GM12864 (cell line): Measurements from ENCODE around the gene PDE3A.
"Not testable (repeated sequence)": the region's sequence is repeated elsewhere in the genome, so short reads cannot be mapped to it uniquely, and the experiment has no call there.

ENCODE experiments used
- DNase-seq: peaks from one replicate; pipeline ENCODE4 v3.0.0-alpha.2; 2011; ENCODE audit warnings: low read depth
- H3K4me3 ChIP-seq: 2 replicates; pipeline ENCODE4 v1.5.1; 2011; ENCODE audit warnings: mild to moderate bottlenecking, low read depth, low read length, control low read depth
- TF ChIP-seq, protein P1 (sequence below): IDR thresholded peaks from 2 replicates; pipeline ENCODE4 v1.5.1; 2011; ENCODE audit warnings: low read depth, mild to moderate bottlenecking, moderate library complexity, low read length, control low read depth, inconsistent platforms; ENCODE audit errors: missing control alignments

The PDE3A gene

DNA sequence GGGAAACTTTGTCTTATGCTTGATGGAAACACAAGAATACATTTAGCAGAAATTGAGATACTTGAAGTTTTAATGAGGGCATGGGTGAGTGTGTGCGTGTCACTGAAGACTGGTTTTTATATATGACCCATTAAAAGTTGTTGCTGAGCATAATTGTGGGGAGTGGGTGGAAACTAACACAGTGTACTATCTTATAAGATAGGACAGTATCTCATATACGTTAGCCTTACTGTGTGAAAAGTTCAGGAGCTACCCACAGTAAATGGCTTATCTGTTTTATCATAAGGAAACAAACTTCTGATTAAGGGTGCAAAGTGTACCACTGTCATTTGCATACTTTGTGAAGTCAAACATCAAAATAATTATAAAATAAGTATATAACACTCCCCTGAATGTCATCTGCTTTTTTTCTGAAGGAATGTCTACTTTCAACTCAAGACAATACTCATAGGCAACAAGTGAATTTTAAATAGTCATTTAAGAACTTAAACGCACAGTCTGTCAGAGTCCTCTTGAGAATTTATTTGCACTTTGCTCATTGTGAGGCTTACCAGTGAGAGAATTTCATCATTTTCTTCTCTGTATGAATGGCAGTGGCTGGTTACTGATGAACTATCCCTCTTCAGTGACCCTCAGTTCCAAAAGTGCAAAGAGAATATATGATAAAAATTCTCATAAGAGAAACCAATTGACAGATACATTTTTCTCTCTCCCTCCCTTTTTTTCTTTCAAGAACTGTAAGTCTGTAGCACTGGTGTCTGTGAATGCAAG lies 4.2 kb downstream of the PDE3A start:
- no peak for DNase-seq
- TF ChIP-seq, protein P1, sequence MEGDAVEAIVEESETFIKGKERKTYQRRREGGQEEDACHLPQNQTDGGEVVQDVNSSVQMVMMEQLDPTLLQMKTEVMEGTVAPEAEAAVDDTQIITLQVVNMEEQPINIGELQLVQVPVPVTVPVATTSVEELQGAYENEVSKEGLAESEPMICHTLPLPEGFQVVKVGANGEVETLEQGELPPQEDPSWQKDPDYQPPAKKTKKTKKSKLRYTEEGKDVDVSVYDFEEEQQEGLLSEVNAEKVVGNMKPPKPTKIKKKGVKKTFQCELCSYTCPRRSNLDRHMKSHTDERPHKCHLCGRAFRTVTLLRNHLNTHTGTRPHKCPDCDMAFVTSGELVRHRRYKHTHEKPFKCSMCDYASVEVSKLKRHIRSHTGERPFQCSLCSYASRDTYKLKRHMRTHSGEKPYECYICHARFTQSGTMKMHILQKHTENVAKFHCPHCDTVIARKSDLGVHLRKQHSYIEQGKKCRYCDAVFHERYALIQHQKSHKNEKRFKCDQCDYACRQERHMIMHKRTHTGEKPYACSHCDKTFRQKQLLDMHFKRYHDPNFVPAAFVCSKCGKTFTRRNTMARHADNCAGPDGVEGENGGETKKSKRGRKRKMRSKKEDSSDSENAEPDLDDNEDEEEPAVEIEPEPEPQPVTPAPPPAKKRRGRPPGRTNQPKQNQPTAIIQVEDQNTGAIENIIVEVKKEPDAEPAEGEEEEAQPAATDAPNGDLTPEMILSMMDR: no peak
- no peak overlapping the region for H3K4me3 ChIP-seq

DNA sequence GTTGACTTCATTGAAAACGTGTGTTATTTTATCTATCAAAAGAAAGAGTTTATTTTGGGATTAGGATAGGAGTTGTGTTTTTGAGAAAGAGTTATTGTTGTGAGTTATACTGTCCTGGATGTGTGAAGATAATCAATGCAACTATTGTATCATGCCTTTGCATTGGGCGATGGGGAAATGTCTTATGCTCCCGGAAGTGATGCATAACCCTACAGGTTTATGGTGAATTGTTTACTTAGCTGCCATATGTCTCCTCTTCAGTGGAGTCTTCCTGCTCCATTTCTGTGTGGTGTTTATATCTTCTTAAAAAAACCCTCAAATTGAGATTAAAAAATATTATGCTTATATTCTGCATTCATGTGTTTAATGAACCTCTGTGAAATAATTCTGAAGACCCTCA lies 6.5 kb downstream of the PDE3A start:
- no peak overlapping the region for H3K4me3 ChIP-seq
- TF ChIP-seq, protein P1: no peak
- DNase-seq: no peak

DNA sequence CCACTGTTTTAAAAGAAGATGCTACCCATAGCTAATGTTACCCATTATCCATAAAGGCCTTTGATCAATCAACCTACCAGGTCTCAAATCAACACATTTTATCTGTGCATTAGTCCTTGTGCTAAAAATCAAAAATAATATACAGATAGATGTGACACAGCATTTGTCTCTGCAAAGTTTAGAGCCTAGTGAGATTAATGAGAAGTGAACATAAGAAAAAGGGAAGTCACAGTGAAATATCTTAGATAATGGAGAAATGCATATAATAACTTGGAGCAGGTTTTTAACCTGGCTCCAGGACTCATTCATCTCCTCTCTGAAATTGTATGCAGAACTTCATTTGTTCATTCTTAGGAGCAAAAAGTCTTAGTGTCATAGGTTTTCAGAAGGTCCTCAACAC lies 7.2 kb downstream of the PDE3A start:
- TF ChIP-seq, protein P1: no peak
- no peak overlapping the region for H3K4me3 ChIP-seq
- no peak for DNase-seq

DNA sequence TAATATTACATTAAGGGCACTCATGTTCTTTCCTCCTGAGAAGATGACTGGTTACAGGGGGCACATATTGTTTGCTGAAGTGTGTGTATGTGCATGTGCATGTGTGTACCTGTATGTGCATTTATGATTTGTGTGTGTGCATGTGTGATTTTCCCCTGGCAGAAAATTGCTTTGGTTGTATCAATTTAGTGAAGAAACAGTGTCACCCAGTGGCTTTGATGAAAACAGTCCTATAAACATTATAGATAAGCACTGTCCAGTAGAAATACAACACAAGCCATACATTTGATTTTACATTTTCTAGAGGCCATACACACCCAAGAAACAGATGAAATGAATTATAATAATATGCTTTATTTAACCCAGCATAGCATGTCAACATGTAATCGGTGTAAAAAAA lies 8.6 kb downstream of the PDE3A start:
- TF ChIP-seq, protein P1: no peak
- H3K4me3 ChIP-seq: no peak overlapping the region
- no peak for DNase-seq

DNA sequence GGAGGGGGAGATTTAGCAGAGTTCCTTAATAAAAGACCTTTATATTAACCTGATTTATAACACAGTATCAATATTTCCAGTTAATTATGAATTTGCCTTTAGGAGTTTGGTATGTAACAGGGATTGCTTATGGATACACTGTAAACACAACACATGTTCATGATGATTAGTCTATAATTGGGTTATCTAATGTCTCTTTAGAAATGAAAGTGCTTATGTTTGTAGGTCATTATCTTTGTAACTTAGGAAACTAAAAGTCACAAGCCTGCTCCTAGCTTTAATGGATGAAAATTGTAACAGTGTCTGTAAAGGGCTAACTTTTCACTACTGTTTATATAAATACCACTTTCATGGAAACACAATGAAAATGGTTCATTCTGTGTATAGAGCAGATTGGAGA lies 9.4 kb downstream of the PDE3A start:
- no peak for DNase-seq
- TF ChIP-seq, protein P1: no peak
- no peak overlapping the region for H3K4me3 ChIP-seq

DNA sequence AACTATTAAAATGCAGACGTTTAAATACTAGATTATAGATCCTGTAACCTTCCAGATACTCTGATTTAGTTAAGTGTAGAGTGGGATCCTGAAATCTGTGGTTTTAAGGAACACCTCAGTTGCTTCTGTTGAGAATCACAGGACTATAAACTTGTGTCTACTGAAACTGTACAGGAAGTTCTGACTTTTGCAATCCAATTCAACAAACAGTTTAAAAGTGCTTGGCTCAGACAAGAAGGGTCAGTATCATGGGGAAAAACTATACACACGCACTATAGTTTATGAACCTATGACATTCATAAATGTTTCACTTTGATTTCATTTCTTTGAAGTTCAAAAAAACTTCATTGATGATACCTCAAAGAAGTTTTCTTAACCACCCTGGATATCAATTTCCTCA lies 13.8 kb downstream of the PDE3A start:
- DNase-seq: no peak
- no peak overlapping the region for H3K4me3 ChIP-seq
- TF ChIP-seq, protein P1: no peak

DNA sequence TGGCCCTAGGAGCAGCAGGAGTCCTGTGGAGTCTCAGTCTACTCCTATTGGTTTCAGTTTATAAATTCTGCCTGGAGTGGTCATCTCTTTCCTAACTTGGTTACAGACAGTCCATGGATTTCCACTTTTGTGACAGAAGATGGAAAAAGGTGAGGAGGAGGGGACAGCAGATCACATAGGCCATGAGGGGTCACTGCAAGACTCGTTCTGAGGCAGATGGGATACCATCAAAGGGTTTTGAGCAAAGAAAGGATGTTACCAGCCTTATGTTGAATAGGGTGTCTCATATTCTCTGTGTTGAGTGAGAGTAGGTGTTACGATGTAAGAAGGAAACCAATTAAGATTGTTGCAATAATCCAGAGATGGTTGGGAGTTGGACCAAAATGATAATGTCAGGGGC lies 15.3 kb downstream of the PDE3A start:
- TF ChIP-seq, protein P1: no peak

DNA sequence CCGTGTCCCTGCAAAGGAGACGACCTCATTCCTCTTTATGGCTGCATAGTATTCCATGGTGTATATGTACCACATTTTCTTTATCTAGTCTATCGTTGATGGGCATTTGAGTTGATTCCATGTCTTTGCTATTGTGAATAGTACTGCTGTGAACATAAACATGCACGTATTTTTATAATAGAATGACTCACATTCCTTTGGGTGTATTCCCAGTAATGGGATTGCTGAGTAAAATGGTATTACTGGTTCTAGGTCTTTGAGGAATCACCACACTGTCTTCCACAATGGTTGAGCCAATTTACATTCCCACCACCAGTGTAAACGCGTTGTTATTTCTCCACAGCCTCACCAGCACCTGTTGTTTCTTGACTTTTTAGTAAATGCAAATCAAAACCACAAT lies 16.5 kb downstream of the PDE3A start:
- H3K4me3 ChIP-seq, DNase-seq: not testable (repeated sequence)

More for the DNA sequence above, 15.3 kb downstream of the PDE3A start:
- DNase-seq: no peak
- no peak overlapping the region for H3K4me3 ChIP-seq
